Fibroblast of skin of right biceps (primary cell): ENCODE results near the gene RNF111.
A peak's percentile ranks its signal among the peaks of the same experiment; 100 is the strongest.
"Not testable (repeated sequence)": the region's sequence is repeated elsewhere in the genome, so short reads cannot be mapped to it uniquely, and the experiment has no call there.

Experiments used
- DNase-seq: peaks from one replicate; pipeline ENCODE4 v3.0.0-alpha.2; 2013

RNF111 gene

DNA sequence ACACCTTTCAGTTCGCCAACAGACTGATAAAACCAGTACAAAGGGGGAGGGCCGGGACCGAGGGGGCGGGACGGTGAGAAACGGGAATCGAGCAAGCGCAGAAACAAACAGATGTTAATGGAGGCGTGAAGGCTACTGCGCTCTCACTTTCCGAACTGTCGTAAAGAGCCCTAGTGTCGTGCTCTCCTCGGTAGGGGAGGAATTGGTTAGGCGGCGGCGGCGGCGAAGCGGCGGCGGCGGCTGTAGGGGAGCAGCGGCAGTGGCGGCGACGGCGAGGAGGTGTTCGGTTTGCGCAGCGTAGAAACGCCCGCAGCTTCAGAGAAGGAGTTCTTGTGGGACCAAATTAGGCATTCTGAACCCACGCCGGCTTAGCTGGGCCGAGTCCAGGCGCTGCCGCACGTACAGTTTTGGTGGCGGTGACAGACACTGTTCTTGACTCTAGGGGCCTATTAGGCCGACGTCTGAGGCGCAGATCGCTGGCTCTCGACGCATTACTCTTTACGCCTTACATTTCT is at the start of gene RNF111:
TSS of gene RNF111 (plus strand) at position 173 of the 515 bp plus-strand sequence. CDS start 43,160 bp downstream, outside the sequence.
- peak; percentile 98 for DNase-seq

DNA sequence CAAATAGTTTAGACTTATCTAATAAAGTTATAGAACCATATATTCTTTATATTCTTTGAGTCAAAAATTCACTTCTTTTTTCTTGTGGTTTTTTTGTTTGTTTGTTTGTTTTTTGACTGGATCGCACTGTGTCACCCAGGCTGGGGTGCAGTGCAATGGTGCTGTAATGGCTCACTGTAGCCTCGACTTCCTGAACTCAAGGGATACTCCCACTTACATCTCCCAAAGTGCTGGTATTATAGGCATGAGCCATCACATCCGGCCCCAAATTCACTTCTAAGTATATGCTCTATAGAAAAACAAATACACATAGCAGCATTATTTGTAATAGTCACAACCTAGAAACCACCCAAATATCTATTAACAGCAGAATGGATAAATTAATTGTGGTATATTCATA is 40.3 kb upstream of the RNF111 start:
- no peak for DNase-seq

DNA sequence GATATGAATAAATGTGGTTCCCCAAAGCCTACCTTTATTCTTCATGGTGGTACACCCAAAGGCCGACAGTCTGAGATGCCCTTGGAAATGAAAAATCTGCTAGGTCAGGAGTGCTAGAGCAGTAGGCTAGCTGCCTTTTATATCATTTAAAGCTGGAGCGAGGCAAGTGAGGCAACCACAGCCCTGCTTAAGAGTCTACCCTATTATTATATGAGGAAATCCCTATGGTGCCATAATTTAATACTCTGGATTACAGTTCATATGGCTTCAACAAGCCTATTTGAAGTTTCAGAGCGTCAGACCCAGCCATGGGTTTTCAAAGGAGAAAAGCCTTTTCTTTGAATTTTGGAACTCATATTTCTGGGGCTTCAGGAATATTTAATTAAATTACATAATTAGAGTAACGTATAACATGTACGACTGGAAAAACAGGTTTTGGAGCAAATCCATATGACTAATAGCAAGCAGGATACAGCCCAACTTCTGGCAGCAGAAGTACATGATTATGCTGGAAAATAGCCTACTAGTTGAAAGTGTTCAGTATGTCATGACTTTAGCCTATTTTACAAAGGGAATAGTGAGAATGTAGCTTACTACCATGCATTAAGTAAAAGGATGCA is 36.0 kb upstream of the RNF111 start:
- DNase-seq, result peak; percentile 72

DNA sequence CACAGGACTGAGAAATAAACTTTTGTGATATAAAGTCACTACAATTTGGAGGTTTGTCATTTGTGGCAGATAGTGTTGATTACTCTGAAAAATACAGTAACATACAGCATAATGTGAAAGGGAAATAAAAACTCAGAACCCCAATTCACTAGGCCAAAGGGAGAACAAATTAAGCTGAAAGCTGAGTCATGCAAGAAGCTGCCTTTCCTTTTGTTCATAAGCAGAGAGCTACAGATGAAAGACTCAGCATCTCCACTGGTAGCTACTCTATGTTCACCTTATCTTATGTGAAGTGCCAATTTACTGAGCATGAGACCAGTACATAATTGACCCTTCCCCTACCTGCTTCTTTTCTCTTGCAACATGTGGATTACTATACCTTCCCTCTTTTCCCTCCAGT is 34.7 kb upstream of the RNF111 start:
- DNase-seq, result peak; percentile 40

DNA sequence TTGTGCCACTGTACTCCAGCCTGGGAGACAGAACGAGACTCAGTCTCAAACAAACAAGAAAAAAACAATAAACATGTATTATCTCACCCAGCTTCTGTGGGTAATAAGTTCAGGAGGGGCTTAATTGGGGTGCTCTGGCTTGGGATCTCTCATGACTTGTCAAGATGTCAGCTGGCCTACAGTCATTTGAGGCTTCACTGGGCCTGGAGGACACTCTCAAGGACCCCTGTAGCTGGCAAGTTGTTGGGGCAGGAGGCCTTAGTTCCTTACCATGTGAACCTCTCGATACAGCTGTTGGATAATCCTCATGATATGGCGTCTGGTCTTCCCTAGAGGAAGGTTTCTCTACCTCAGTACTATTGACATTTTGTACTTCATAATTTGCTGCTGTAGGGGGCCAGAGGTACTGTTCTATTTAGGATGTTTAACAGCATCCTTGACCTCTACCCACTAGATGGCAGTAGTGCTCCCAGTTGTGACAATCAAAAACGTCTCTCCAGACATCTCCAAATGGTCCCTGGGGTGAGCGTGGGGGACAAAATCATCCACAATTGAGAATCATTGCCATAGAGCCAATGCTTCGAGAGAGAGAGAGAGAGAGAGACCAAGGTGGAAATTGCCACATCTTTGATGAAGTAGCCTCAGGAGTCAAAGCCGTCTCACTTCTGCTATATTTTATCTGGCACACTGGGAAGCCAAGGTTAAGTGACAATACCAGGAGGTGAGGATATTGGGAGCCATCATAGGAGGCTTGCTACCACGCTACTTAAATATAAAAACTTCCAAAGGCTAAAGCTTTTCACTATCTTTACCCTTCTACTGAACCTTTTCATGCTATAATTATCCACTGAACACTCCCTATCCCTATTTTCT is 30.1 kb upstream of the RNF111 start:
- DNase-seq, result peak; percentile 69

DNA sequence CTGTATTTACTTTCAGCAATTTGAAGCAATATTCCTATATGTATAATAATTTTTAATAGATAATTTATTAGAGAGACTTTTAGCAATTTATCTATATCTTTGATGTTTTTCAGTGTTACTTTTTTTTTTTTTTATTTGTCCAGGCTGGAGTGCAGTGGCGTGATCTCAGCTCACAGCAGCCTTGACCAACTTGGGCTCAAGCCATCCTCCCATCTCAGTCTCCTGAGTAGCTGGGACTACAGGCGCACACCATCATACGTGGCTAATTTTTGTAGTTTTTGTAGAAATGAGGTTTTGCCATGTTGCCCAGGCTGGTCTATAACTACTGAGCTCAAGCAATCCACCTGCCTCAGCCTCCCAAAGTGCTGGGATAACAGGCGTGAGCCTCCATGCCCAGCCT is 28.7 kb upstream of the RNF111 start:
- no peak for DNase-seq

DNA sequence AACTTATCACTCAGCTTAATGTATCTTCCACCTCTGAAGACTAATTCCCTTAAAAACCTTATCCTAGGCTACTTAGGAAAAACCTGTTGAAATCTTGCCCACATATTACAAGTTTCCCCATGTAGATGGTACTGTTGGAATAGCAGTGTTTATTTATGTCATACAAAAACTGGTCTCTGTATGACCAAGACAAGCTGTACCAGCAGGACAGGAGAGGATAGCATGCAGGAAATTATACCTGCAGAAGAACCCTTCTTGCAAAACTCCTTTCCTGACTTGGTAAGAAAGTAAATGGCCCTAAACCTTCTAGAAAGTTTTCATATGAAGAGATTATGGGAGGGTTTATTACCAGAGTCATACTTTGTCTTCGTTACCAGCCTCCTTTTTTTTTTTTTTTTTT is 25.3 kb upstream of the RNF111 start:
- no peak for DNase-seq

DNA sequence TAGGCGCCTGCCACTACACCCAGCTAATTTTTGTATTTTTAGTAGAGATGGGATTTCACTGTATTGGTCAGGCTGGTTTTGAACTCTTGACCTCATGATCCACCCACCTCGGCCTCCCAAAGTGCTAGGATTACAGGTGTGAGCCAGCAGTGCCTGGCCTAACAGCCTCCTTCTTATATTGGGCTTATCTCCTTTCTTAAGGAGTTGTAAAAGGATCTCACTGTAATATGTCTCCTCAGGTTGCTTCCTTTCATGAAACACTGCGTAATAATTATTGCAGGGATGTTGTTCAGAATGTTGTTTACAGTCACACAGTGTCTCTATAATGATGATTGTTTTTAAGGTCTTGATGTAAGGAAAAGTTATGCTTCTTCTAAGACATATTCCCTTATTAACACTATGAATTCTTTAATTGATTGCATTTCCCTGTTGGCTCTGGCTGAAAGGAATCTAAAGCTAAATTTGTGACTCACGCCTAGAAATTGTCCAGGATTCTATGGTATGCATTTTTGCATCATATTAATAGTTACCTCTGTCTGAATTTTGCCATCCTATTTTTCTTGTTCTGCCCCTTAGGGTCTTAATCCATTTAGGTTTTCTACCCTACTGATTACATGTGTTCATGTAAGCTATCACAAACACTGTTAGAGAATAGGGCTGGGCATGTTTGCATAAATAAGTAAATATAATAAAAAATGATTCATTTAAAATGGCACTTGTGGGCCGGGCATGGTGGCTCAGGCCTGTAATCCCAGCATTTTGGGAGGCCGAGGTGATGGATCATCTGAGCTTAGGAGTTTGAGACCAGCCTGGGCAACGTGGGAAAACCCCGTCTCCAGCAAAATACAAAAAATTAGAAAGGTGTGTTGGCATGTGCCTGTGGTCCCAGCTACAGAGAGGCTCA is 24.5 kb upstream of the RNF111 start:
- peak; percentile 54 for DNase-seq

DNA sequence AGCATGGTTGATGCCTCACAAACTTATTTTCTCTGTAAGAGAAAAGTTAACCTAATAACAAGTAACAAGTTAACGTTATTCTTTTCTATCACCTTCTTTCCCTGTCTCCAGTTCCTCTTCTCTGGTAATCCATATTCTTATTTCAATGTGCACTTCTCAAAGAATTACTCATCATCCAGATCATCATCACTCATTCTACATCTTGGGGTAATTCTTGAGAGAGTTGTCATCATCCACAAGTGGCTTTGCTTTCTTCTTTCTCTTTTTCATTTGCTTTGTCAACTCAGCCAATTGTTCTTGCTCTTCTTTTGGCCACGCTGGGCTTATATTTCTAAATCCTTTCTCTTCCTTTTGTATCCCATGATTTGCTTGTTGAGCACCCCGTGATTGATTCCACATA is 20.8 kb upstream of the RNF111 start:
- peak; percentile 70 for DNase-seq

DNA sequence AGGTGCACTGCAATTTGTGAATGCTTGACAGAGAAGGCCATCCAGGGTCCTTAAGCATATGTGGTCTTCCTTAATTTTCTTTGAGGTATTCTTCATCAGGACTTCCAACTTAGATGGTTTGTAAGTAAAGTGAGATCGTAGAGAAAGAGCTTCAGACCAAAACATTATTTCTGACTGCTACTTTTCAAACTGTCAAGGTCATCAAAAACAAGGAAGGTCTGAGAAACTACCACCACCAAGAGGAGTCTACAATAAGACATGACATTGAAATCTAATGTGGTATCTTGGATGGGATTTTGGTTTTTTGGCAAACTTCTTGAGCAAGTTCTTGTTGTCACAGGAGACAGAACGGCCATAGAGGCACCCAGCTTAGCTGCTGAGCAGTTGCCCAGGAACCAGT is 20.0 kb upstream of the RNF111 start:
- DNase-seq, result no peak

DNA sequence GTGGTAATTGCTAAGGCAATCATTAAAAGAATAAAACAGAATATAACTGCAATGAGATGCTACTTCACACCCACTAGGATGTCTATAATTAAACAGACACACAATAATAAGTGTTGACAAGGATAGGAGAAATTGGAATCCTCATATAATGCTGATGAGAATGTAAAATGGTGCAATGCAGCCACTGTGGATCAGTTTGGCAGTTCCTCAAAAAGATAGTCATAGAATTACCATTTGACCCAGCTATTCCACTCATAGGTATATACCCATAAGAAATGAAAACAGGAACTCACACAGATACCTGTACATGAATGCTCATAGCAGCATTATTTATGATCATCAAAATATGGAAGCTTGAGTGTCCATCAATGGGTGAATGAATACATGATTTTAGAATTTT is 9.6 kb upstream of the RNF111 start:
- no peak for DNase-seq

DNA sequence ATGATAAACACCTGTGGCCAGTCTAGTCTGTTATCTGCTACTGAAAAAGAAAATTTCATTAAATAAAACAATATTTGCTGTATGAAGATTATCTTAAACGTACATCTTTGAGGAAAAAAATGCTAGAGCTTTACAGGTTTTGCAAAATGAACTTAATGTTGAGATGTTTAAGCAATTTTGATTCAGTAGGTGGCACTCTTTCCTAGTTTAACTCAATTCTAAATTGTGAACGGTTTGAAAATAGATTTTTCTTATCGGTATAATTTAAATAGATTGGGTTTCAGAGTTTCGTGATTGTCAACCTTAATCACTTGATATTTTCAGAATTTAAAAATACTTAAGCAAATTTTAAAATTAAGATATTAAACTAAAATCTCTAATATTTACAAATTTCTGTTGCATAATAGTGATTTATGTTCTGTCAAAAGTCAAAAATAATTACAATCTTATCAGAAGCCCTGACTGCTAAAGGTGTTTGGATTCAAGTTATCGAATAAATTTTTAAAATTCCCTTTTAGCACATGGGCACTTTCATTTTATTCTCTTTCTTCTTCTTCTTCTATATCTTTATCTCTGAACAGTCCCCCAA is 7.0 kb upstream of the RNF111 start:
- DNase-seq, result peak; percentile 34

DNA sequence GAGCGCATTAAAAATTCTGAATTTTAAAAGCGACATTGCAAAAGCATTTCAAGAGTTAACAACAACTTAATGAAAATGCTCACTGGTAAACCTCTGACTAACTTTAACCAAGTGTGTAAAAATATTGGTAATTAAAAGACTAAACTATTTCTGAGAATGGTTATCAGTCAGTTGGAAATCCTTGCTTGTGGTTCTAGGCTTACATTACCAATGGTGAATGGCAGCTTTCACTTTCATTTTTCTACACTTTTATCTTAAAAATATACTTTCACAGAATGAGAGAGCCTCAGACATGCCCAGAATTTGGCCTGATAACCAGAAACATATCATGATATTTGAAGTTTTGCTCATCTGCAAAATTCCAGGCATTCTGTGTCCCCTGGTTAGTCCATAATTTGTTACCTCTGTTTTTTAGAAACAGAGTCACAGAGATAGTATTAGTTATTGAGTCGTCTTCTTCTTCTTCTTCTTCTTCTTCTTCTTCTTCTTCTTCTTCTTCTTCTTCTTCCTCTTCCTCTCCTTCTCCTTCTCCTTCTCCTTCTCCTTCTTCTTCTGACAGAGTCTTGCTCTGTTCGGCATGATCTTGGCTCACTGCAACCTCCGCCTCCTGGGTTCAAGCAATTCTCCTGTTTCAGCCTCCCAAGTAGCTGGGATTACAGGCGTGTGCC is 5.5 kb upstream of the RNF111 start:
- DNase-seq, result no peak

DNA sequence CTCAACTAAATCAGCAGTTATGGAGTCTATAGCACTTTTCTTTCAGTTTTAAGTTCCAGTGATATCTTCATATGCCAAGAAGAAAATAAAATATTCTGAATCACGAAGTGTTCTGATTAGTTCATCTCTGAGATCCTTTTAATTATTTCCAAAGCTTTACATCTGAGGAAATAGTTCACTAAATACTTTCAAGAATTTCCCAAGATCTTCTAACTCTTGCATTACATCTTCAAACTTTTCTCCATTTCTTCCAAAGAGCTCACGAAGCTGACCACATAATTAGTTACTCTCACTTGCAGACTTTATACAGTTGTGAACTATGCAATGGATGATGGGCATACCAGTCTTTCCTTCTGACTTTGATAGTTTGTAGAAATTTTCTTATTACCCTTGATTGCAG is 4.2 kb upstream of the RNF111 start:
- DNase-seq, result no peak

DNA sequence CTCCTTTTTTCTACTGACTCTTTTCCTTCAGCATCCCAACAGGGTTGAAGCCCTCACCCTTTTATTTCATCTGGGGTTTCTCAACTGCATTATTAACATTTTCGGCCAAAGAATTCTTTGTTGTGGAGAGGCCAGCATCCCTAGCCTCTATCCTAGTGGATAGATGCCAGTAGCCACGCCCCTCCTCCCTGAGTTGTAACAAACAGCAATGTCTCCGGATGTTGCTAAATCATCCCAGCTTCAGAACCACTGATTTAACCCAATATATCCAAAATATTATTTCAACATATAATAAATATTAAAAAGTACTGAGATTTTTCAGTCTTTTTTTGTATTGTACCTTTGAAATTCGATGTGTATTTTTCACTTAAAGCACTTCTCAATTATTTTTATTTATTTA is 2.0 kb upstream of the RNF111 start:
- DNase-seq, result no peak

DNA sequence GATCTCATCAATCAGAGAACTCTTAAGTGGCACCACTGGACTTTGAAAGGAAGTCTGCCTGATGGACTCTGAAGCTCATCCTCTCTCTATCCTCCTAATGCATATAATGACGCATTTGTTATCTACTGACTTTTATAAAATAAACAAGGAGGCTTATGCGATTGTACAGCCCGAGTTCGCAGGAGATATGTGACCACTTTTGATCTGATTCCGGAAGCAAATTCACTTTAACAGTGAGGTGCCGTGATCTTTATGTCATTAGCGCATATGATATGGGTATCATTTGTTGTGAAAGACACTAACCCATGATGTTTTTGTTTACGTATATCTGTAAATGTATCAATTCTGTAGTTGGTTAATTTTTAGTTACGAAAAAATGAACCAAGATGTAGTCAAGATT is 427 bp upstream of the RNF111 start:
- DNase-seq, result no peak

DNA sequence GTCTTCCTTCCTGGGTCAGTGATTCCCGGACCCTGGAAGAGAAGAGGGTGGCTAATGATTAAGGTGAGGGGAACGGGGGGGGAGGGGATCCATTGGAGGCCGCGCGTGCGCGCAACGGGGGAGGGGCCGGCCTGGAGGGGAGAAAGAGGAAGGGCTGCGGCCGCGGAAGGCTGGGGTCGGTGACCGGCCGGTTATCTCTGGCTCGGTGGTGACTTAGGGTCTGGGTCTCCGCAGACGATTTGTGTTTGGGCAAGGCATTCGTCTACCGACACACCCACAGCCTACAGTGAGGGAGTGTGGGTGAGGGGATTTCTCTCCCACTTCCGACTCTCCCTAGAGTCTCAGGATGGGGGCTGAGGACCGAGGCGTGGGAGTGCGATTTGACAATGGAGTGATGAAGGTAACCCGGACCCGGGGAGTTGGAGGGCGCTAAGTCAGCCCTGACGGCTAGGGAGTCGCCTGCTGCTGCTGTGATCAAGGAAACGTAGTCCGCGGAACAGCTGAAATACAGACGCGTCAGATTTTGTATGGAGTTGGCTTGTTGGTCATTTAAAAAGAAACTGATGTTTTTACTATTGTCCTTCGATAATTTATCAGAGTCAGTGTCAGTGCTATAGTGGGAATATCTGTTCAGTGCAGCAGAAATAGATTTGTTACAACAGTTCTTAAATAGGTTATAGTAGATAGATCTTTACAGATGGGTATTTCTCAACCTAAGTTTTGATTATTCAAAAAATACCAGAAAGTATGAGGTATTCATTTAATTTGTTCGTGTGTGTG is 733 bp downstream of the RNF111 start:
- peak; percentile 62 for DNase-seq

DNA sequence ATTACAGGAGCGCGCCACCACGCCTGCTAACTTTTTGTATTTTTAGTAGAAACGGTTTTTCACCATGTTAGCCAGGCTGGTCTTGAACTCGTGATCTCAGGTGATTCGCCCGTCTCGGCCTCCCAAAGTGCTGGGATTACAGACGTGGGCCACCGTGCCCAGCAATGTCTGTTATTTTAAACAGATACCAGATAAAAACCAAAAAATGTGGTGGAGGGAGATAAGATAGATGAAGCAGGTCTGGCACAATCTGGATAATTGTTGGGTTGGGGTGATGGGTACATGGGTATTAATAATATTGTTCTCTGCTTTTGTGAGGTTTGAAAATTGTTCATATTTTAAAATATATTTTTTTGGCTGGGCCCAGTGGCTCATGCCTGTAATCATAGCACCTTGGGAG is 4.7 kb downstream of the RNF111 start:
- DNase-seq, result no peak

DNA sequence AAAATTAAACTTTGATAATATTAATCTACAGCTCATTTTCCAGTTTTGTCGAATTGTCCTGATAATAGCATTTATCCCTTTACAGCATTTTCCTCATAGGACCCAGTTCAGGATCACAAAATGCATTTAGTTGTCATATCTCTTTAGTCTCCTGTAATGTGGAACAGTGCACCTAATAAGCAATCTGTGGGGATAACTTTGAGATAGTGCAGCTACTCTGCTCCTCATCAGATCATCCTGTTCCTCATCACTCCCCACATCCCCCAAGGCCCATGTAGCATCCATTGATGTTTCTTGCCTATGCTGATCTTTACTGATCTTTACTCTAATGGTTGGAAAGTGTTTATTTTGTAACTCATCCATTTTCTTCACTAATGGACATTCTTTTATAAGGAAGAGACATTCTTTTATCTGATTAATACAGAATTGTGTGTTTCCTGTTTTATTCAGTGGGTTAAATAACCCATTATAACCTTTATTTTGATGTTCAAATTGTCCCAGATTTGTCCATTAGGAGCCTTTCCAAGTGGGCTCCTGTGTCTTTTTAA is 7.5 kb downstream of the RNF111 start:
- no peak for DNase-seq

DNA sequence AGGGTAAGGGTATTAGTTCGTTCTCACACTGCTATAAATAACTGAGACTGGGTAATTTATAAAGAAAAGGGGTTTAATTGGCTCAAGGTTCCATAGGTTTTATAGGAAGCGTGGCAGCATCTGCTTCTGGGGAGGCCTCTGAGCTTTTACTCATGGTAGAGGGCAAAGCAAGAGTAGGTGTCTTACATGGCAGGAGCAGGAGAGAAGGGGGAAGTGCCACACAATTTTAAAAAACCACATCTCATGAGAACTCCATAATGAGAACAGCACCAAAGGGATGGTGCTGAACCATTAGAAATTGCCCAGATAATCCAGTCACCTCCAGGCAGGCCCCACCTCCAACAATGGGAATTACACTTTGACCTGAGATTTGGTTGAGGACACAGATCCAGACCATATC is 12.2 kb downstream of the RNF111 start:
- DNase-seq, result no peak

DNA sequence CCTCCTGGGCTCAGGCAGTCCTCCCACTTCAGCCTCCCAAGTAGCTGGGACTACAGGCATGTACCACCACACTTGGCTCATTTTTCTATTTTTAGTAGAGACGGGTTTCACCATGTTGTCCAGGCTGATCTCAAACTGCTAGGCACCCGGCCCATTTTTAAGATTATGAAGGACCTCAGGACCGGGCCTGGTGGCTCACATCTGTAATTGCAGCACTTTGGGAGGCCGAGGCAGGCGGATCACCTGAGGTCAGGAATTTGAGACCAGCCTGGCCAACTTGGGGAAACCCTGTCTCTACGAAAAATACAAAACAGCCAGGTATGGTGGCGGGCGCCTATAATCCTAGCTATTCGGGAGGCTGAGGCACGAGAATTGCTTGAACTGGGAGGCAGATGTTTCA is 12.8 kb downstream of the RNF111 start:
- not testable (repeated sequence) for DNase-seq
